Tongue (tissue), 2 donors: Measurements from ENCODE around the gene FRMD5. TPM values are rescaled to one million over a fixed set of nuclear protein-coding genes. Genes with fewer than 3 reads are reported as not detected.
"Not testable (repeated sequence)": the region's sequence is repeated elsewhere in the genome, so short reads cannot be mapped to it uniquely, and the experiment has no call there.

Experiments used
- DNase-seq: peaks from one replicate; pipeline ENCODE4 v3.0.0-alpha.2; 2015
- total RNA-seq: library from RNA; depleted of rRNA; stranded (reverse); fragments of >200 nt; gene quantifications from one replicate; pipeline ENCODE4 v1.2.3, GENCODE V29; 2014

Gene FRMD5
- total RNA-seq, 1 donor from 2014 or later, result 1.1 TPM

- DNase-seq, result no peak
Observed at GRCh38 chr15:44092221-44092620, 102.8 kb downstream of the FRMD5 start.

GRCh38 chr15:44087578-44088465 is 107.2 kb downstream of the FRMD5 start:
- DNase-seq, result no peak

- no peak for DNase-seq
Observed at GRCh38 chr15:44084770-44085169, 110.3 kb downstream of the FRMD5 start.

- no peak for DNase-seq
Observed at GRCh38 chr15:44084171-44084570, 110.9 kb downstream of the FRMD5 start.

GRCh38 chr15:44082558-44083157 is 112.4 kb downstream of the FRMD5 start:
- no peak for DNase-seq

- DNase-seq, result no peak
Observed at GRCh38 chr15:44081026-44082013, 113.8 kb downstream of the FRMD5 start.

- DNase-seq, result no peak
Observed at GRCh38 chr15:44075535-44075934, 119.5 kb downstream of the FRMD5 start.

GRCh38 chr15:44069489-44069888 is 125.6 kb downstream of the FRMD5 start:
- DNase-seq, result no peak

GRCh38 chr15:44068347-44068746 is 126.7 kb downstream of the FRMD5 start:
- DNase-seq, result no peak

- DNase-seq, result peak; percentile 60
Observed at GRCh38 chr15:44066211-44066827, 128.8 kb downstream of the FRMD5 start.

GRCh38 chr15:44064706-44065105 is 130.4 kb downstream of the FRMD5 start:
- no peak for DNase-seq

GRCh38 chr15:44058126-44058525 is 136.9 kb downstream of the FRMD5 start:
- no peak for DNase-seq

GRCh38 chr15:44045661-44046060 is 149.4 kb downstream of the FRMD5 start:
- no peak for DNase-seq

GRCh38 chr15:44045217-44045616 is 149.9 kb downstream of the FRMD5 start:
- no peak for DNase-seq

- no peak for DNase-seq
Observed at GRCh38 chr15:44038755-44039191, 156.3 kb downstream of the FRMD5 start.

GRCh38 chr15:44035781-44036699 is 159.0 kb downstream of the FRMD5 start:
- no peak for DNase-seq

GRCh38 chr15:44034933-44035624 is 160.0 kb downstream of the FRMD5 start:
- no peak for DNase-seq

GRCh38 chr15:44034334-44034733 is 160.7 kb downstream of the FRMD5 start:
- DNase-seq, result no peak

- no peak for DNase-seq
Observed at GRCh38 chr15:44033894-44034293, 161.2 kb downstream of the FRMD5 start.

GRCh38 chr15:44032820-44033219 is 162.3 kb downstream of the FRMD5 start:
- not testable (repeated sequence) for DNase-seq
